SK-N-SH (cell line): Measurements from ENCODE around the gene TBX15. TPM values are rescaled to one million over a fixed set of nuclear protein-coding genes. Genes with fewer than 3 reads are reported as not detected.

Experiments used
- CTCF ChIA-PET: fragments of 300-600, 350-600 bp; formaldehyde crosslinking; extraction: SDS; loops from one replicate; lab custom pipeline; 2021; lab: Yijun Ruan, JAX
- POLR2A ChIA-PET: fragments of 350-600 bp; sonication (Branson Sonifier 250); formaldehyde crosslinking; extraction: SDS; loops from one replicate; lab custom pipeline; 2020; ENCODE audit warnings: antibody characterized with exemption, inconsistent platforms; lab: Yijun Ruan, JAX
- DNase-seq: peaks from one replicate; pipeline ENCODE4 v3.0.0; 2012
- H2AFZ ChIP-seq: fragments of 200-600 bp; sonication (generic); 2 replicates; pipeline ENCODE4 v1.8.1; 2016; ENCODE audit warnings: antibody characterized with exemption, mild to moderate bottlenecking, low read depth
- H3F3A ChIP-seq: fragments of 200-600 bp; sonication (generic); replicated peaks from 2 replicates; pipeline ENCODE3; 2016; ENCODE audit warnings: antibody characterized with exemption, mild to moderate bottlenecking; ENCODE audit not compliant: insufficient read depth
- H3K27ac ChIP-seq, 2 experiments: fragments of 200-500 bp in 1 of 2; fragments of 200-600 bp in 1 of 2; sonication (Bioruptor generic) in 1 of 2; sonication (generic), shearing (Covaris generic) in 1 of 2; 2 replicates each; pipeline versions ENCODE4 v1.5.1 to v1.6.1; 2014 to 2016; ENCODE audit warnings: low read depth in 2 of 2, inconsistent platforms in 1 of 2, low read length in 1 of 2, mild to moderate bottlenecking in 1 of 2, mixed read lengths in 1 of 2
- H3K27me3 ChIP-seq: fragments of 200-600 bp; sonication (generic), shearing (Covaris generic); 2 replicates; pipeline ENCODE4 v1.6.1; 2016; ENCODE audit warnings: mixed run types; ENCODE audit not compliant: insufficient read depth
- H3K36me3 ChIP-seq, 2 experiments: fragments of 200-500 bp in 1 of 2; fragments of 200-600 bp in 1 of 2; sonication (Bioruptor generic) in 1 of 2; sonication (generic) in 1 of 2; replicated peaks in 1 of 2; 2 replicates each; pipeline versions ENCODE3 to v1.5.1; 2014 to 2016; ENCODE audit warnings: low read length in 1 of 2, mild to moderate bottlenecking in 1 of 2; ENCODE audit not compliant: insufficient read depth in 2 of 2, control insufficient read depth in 1 of 2
- H3K4me1 ChIP-seq, 2 experiments: fragments of 200-500 bp in 1 of 2; fragments of 200-600 bp in 1 of 2; sonication (Bioruptor generic) in 1 of 2; sonication (generic), shearing (Covaris generic) in 1 of 2; 2 replicates each; pipeline versions ENCODE4 v1.5.1 to v1.6.1; 2014 to 2016; ENCODE audit warnings: low read depth in 1 of 2, low read length in 1 of 2, mixed run types in 1 of 2; ENCODE audit not compliant: insufficient read depth in 2 of 2, control insufficient read depth in 1 of 2
- H3K4me2 ChIP-seq: fragments of 200-600 bp; sonication (generic), shearing (Covaris generic); 2 replicates; pipeline ENCODE4 v1.6.1; 2017; ENCODE audit warnings: mixed run types
- H3K4me3 ChIP-seq, 2 experiments: fragments of 200-500 bp in 1 of 2; fragments of 200-600 bp in 1 of 2; sonication (Bioruptor generic) in 1 of 2; sonication (generic), shearing (Covaris generic) in 1 of 2; 2 replicates each; pipeline versions ENCODE4 v1.5.1 to v1.8.1; 2014 to 2016; ENCODE audit warnings: low read depth in 2 of 2, inconsistent platforms in 1 of 2, low read length in 1 of 2, mild to moderate bottlenecking in 1 of 2, mixed read lengths in 1 of 2, moderate library complexity in 1 of 2
- H3K79me2 ChIP-seq: fragments of 200-600 bp; sonication (generic); 2 replicates; pipeline ENCODE4 v1.8.1; 2017; ENCODE audit warnings: mild to moderate bottlenecking; ENCODE audit not compliant: insufficient read depth
- H3K9ac ChIP-seq: fragments of 200-600 bp; sonication (generic); 2 replicates; pipeline ENCODE4 v1.6.1; 2017; ENCODE audit warnings: mixed run types
- H3K9me2 ChIP-seq: fragments of 200-600 bp; sonication (generic); 2 replicates; pipeline ENCODE4 v1.6.1; 2017; ENCODE audit warnings: mixed run types
- H3K9me3 ChIP-seq: fragments of 200-600 bp; sonication (generic); 2 replicates; pipeline ENCODE4 v1.6.1; 2017; ENCODE audit warnings: mixed run types, mild to moderate bottlenecking, moderate library complexity
- H4K20me1 ChIP-seq: fragments of 200-600 bp; sonication (generic); 2 replicates; pipeline ENCODE4 v1.6.1; 2017; ENCODE audit warnings: mild to moderate bottlenecking, mixed run types; ENCODE audit not compliant: insufficient read depth
- EZH2phosphoT487 ChIP-seq: fragments of 200-600 bp; sonication (generic); IDR thresholded peaks from 2 replicates; pipeline ENCODE4 v1.6.1; 2017; ENCODE audit warnings: low read depth, mixed run types, mild to moderate bottlenecking, antibody characterized with exemption, moderate library complexity, borderline replicate concordance
- FOSL2 ChIP-seq: IDR thresholded peaks from 2 replicates; pipeline ENCODE4 v1.4.0; 2012; ENCODE audit warnings: low read depth, mild to moderate bottlenecking, moderate library complexity, borderline replicate concordance
- FOXJ3 ChIP-seq: sonication (generic); formaldehyde crosslinking; IDR thresholded peaks from 2 replicates; pipeline ENCODE4 v1.5.1; 2020; ENCODE audit warnings: mild to moderate bottlenecking, missing genetic modification reagents
- FOXM1 ChIP-seq: IDR thresholded peaks from 2 replicates; pipeline ENCODE4 v1.4.0; 2012; ENCODE audit warnings: low read depth, mild to moderate bottlenecking
- MXI1 ChIP-seq: IDR thresholded peaks from 2 replicates; pipeline ENCODE4 v1.6.1; 2012; ENCODE audit warnings: mild to moderate bottlenecking, low read depth, low read length, improper control_type of control experiment
- NRF1 ChIP-seq: IDR thresholded peaks from 2 replicates; pipeline ENCODE4 v1.6.1; 2012; ENCODE audit warnings: low read depth, mild to moderate bottlenecking, low read length
- RAD21 ChIP-seq: IDR thresholded peaks from 2 replicates; pipeline ENCODE4 v1.6.1; 2012; ENCODE audit warnings: mild to moderate bottlenecking, low read length
- RCOR1 ChIP-seq: fragments of 150-350 bp; IDR thresholded peaks from 2 replicates; pipeline ENCODE4 v1.6.1; 2017; ENCODE audit warnings: antibody characterized with exemption, low read length
- RXRA ChIP-seq: IDR thresholded peaks from 2 replicates; pipeline ENCODE4 v1.4.0; 2012; ENCODE audit warnings: low read depth, mild to moderate bottlenecking, borderline replicate concordance
- SMC3 ChIP-seq: IDR thresholded peaks from 2 replicates; pipeline ENCODE4 v1.6.1; 2012; ENCODE audit warnings: low read depth, low read length, improper control_type of control experiment
- TAF1 ChIP-seq: IDR thresholded peaks from 2 replicates; pipeline ENCODE4 v1.6.1; 2012; ENCODE audit warnings: low read depth, mild to moderate bottlenecking, low read length, moderate library complexity, borderline replicate concordance
- YY1 ChIP-seq: IDR thresholded peaks from 2 replicates; pipeline ENCODE4 v1.4.0; 2012; ENCODE audit warnings: low read depth, mild to moderate bottlenecking
- WGBS: methylation state at CpG from one replicate; pipeline ENCODE4 v1.1.6; 2017; ENCODE audit warnings: low lambda C conversion rate; 5-methylcytosine and 5-hydroxymethylcytosine counted together
- polyA plus RNA-seq, 3 experiments: library from polyadenylated mRNA; depleted of rRNA; stranded (reverse); fragments of >200 nt; gene quantifications; 2 replicates each; pipeline ENCODE4 v1.2.3, GENCODE V29; 2012
- TF ChIP-seq, protein P1 (sequence below): fragments of 200-600 bp; sonication (generic); IDR thresholded peaks from 2 replicates; pipeline ENCODE4 v1.6.1; 2017; ENCODE audit warnings: antibody characterized with exemption, mild to moderate bottlenecking, moderate library complexity
- TF ChIP-seq, protein P2 (sequence below): fragments of 150-350 bp; IDR thresholded peaks from 2 replicates; pipeline ENCODE4 v1.6.1; 2016; ENCODE audit warnings: mild to moderate bottlenecking, low read depth, low read length
- TF ChIP-seq, protein P3 (sequence below): IDR thresholded peaks from 2 replicates; pipeline ENCODE4; 2012

Gene TBX15
- polyA plus RNA-seq, 1 of the 3 experiments (the other 2 are of a cell fraction), result 0.02 TPM

DNA sequence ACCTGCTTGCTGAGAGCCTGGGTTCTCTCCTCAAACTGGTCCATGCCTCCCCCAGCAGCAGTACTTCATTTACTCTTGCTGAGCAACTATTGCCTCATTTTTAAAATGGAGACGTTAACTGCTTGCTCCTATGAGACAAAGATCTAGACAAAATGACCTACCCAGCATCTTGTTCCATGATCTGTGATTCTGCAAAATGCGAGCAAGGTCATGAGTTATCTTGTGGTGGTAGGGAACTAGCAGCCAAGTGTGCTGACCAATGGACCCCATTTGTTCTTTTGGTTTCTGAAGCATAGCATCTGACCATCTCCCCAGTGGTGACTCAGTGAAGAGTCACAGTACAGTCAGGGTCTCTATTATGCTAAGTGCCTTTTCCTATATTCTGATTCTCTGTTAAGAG lies 40.4 kb downstream of the TBX15 start:
- no peak for DNase-seq
- POLR2A ChIA-PET, result no interaction called here
- CTCF ChIA-PET, result no interaction called here
- H2AFZ ChIP-seq, result no peak overlapping the region
- no peak overlapping the region for H3K4me2 ChIP-seq
- no peaks in the 10 kb centered on the region for H4K20me1 ChIP-seq
- H3K27ac ChIP-seq, result no peak overlapping the region
- no peaks in the 10 kb centered on the region for H3K36me3 ChIP-seq
- TF ChIP-seq YY1, result no peak
- no peak for TF ChIP-seq SMC3
- TF ChIP-seq, protein P1, sequence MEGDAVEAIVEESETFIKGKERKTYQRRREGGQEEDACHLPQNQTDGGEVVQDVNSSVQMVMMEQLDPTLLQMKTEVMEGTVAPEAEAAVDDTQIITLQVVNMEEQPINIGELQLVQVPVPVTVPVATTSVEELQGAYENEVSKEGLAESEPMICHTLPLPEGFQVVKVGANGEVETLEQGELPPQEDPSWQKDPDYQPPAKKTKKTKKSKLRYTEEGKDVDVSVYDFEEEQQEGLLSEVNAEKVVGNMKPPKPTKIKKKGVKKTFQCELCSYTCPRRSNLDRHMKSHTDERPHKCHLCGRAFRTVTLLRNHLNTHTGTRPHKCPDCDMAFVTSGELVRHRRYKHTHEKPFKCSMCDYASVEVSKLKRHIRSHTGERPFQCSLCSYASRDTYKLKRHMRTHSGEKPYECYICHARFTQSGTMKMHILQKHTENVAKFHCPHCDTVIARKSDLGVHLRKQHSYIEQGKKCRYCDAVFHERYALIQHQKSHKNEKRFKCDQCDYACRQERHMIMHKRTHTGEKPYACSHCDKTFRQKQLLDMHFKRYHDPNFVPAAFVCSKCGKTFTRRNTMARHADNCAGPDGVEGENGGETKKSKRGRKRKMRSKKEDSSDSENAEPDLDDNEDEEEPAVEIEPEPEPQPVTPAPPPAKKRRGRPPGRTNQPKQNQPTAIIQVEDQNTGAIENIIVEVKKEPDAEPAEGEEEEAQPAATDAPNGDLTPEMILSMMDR, result no peak
- TF ChIP-seq RCOR1, result no peak
- no peak for TF ChIP-seq RAD21
- no peak for TF ChIP-seq TAF1
- TF ChIP-seq RXRA, result no peak
- TF ChIP-seq MXI1, result no peak
- TF ChIP-seq EZH2phosphoT487, result no peak
- no peak for TF ChIP-seq FOXM1
- TF ChIP-seq, protein P2, sequence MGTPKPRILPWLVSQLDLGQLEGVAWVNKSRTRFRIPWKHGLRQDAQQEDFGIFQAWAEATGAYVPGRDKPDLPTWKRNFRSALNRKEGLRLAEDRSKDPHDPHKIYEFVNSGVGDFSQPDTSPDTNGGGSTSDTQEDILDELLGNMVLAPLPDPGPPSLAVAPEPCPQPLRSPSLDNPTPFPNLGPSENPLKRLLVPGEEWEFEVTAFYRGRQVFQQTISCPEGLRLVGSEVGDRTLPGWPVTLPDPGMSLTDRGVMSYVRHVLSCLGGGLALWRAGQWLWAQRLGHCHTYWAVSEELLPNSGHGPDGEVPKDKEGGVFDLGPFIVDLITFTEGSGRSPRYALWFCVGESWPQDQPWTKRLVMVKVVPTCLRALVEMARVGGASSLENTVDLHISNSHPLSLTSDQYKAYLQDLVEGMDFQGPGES, result no peak
- TF ChIP-seq, protein P3, sequence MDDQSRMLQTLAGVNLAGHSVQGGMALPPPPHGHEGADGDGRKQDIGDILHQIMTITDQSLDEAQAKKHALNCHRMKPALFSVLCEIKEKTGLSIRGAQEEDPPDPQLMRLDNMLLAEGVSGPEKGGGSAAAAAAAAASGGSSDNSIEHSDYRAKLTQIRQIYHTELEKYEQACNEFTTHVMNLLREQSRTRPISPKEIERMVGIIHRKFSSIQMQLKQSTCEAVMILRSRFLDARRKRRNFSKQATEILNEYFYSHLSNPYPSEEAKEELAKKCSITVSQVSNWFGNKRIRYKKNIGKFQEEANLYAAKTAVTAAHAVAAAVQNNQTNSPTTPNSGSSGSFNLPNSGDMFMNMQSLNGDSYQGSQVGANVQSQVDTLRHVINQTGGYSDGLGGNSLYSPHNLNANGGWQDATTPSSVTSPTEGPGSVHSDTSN, result no peak
- TF ChIP-seq FOXJ3 (CRISPR knock-in tag), result no peak
- TF ChIP-seq NRF1, result no peak
- no peak for TF ChIP-seq FOSL2
- H3K4me1 ChIP-seq, result no peaks in the 10 kb centered on the region
- H3K9me2 ChIP-seq, result no peaks in the 10 kb centered on the region
- no peaks in the 10 kb centered on the region for H3K9me3 ChIP-seq
- 0% methylated on average over 2 of the region's 2 CpGs for WGBS
- no peaks in the 10 kb centered on the region for H3F3A ChIP-seq
- H3K27me3 ChIP-seq, result no peaks in the 10 kb centered on the region
- no peak overlapping the region for H3K4me3 ChIP-seq
- no peak overlapping the region for H3K9ac ChIP-seq
- no peaks in the 10 kb centered on the region for H3K79me2 ChIP-seq
